GM12872 (cell line): ENCODE data around the gene CHMP3.

ENCODE experiments used
- TF ChIP-seq, protein P1 (sequence below): IDR thresholded peaks from 3 replicates; pipeline ENCODE4 v1.5.1; 2011; ENCODE audit warnings: low read depth, mild to moderate bottlenecking, low read length, moderate library complexity; ENCODE audit not compliant: insufficient read depth

The CHMP3 gene

DNA sequence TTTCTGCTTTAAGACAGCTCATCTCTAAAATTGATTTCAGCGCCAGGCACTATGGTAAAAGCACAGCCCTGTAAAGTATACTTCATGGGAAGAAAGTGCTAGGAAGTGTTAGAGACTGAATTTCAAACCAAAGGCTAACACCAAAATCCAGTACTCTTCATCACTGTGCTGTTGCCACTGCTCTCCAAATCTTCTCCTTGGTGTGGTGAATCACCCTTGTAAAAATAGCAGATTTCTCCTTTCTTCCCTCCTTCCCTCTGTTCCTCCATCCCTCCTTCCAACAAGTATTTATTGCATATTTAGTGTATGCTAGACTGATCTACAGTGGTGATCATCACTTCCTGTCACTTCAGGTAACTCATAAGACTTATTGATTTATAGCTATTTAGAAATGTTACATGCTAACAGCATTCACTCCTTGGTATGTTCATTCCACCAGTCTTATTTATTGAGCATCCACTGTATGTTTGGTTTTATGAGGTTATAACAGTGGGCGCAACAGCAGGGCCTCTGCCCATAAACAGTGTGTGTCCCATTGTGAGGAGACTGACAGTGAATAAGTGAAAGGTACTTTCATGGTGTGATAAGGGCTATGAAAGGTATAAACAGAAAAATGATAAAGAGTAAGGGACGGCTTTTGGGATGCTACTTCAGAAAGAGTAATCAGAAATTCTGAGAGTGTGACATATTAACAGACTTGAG is 102.0 kb downstream of the CHMP3 start:
- TF ChIP-seq, protein P1, sequence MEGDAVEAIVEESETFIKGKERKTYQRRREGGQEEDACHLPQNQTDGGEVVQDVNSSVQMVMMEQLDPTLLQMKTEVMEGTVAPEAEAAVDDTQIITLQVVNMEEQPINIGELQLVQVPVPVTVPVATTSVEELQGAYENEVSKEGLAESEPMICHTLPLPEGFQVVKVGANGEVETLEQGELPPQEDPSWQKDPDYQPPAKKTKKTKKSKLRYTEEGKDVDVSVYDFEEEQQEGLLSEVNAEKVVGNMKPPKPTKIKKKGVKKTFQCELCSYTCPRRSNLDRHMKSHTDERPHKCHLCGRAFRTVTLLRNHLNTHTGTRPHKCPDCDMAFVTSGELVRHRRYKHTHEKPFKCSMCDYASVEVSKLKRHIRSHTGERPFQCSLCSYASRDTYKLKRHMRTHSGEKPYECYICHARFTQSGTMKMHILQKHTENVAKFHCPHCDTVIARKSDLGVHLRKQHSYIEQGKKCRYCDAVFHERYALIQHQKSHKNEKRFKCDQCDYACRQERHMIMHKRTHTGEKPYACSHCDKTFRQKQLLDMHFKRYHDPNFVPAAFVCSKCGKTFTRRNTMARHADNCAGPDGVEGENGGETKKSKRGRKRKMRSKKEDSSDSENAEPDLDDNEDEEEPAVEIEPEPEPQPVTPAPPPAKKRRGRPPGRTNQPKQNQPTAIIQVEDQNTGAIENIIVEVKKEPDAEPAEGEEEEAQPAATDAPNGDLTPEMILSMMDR: no peak

DNA sequence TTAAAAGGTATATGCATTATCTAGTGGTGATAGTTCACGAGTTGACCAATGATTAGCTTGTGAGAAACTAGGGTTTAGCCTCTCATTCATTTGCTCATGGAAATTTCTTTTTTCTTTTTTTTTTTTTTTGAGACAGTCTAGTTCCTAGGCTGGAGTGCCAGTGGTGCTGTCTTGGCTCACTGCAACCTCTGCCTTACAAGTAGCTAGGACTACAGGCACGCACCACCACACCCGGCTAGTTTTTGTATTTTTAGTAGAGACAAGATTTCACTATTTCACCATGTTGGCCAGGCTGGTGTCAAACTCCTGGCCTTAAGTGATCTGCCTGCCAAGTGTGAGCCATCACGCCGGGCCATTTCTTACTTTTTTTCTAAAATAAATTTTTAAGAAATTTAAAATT is 108.1 kb downstream of the CHMP3 start:
- TF ChIP-seq, protein P1: no peak

- TF ChIP-seq, protein P1: no peak
These were observed 109.0 kb downstream of the CHMP3 start for GRCh38 chr2:86454238-86454637.

DNA sequence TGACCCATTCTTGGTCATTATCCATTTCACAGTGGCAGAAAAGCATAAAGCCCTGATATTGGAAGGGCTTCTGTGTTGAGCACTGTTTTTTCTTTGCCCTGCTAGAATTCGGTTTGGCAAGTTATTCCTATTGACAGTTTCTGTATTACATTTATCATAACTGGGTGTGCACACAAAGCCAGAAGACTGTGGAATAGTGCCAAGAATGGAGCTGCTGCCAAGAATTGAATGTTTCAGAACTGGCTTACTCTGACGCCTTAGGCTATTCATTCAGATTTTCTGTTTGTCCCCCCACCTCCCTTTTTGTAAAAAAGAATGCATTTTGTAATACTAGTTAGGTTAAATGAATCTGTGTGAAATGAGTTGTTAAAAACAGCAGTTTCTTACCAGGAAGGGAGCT is 109.4 kb downstream of the CHMP3 start:
- TF ChIP-seq, protein P1: no peak
